DOHH2 (cell line): ENCODE measurements around the gene FMOD.

Experiments used
- H3F3A ChIP-seq: fragments of 200-600 bp; sonication (generic), shearing (Covaris generic); 2 replicates; pipeline ENCODE4 v1.6.0; 2016; ENCODE audit warnings: antibody characterized with exemption, mild to moderate bottlenecking; ENCODE audit not compliant: control insufficient read depth, insufficient read depth
- H3K27ac ChIP-seq: fragments of 200-600 bp; sonication (generic); 2 replicates; pipeline ENCODE4 v1.5.1; 2014; ENCODE audit warnings: low read depth, mild to moderate bottlenecking, low read length, moderate library complexity
- H3K27me3 ChIP-seq: fragments of 200-600 bp; sonication (generic); 2 replicates; pipeline ENCODE4 v1.6.1; 2014; ENCODE audit warnings: mild to moderate bottlenecking, low read length, mixed read lengths; ENCODE audit not compliant: control insufficient read depth
- H3K36me3 ChIP-seq: fragments of 200-600 bp; sonication (generic); 2 replicates; pipeline ENCODE4 v1.6.1; 2014; ENCODE audit warnings: mild to moderate bottlenecking, low read length, moderate library complexity, mixed read lengths; ENCODE audit not compliant: control insufficient read depth
- H3K4me1 ChIP-seq: fragments of 200-600 bp; sonication (generic); 2 replicates; pipeline ENCODE4 v1.6.1; 2014; ENCODE audit warnings: mild to moderate bottlenecking, low read length, mixed read lengths; ENCODE audit not compliant: control insufficient read depth
- H3K4me2 ChIP-seq: fragments of 200-600 bp; sonication (generic); 2 replicates; pipeline ENCODE4 v1.6.0; 2014; ENCODE audit warnings: mild to moderate bottlenecking, low read length, moderate library complexity
- H3K4me3 ChIP-seq: fragments of 200-600 bp; sonication (generic); 2 replicates; pipeline ENCODE4 v1.5.1; 2014; ENCODE audit warnings: mild to moderate bottlenecking, low read length, mixed read lengths
- H3K79me2 ChIP-seq: fragments of 200-600 bp; sonication (generic); 2 replicates; pipeline ENCODE4 v1.6.1; 2014; ENCODE audit warnings: mild to moderate bottlenecking, low read length, mixed read lengths; ENCODE audit not compliant: control insufficient read depth
- H3K9me2 ChIP-seq: fragments of 200-600 bp; sonication (generic); replicated peaks from 2 replicates; pipeline ENCODE4 v1.6.1; 2014; ENCODE audit warnings: mild to moderate bottlenecking, low read length, mixed read lengths; ENCODE audit not compliant: control insufficient read depth
- H3K9me3 ChIP-seq: fragments of 200-600 bp; sonication (generic); 2 replicates; pipeline ENCODE4 v1.6.1; 2014; ENCODE audit warnings: antibody characterized with exemption, low read length, mixed read lengths; ENCODE audit not compliant: control insufficient read depth, insufficient read depth
- H4K20me1 ChIP-seq: fragments of 200-600 bp; sonication (generic); 2 replicates; pipeline ENCODE4 v1.6.0; 2014; ENCODE audit warnings: low read depth, mild to moderate bottlenecking, antibody characterized with exemption, low read length, moderate library complexity; ENCODE audit not compliant: control insufficient read depth, insufficient read depth
- EZH2phosphoT487 ChIP-seq: fragments of 200-600 bp; sonication (generic); IDR thresholded peaks from 2 replicates; pipeline ENCODE4 v1.6.1; 2017; ENCODE audit warnings: borderline replicate concordance, mild to moderate bottlenecking, antibody characterized with exemption, low read length, moderate library complexity, mixed read lengths
- TF ChIP-seq, protein P1 (sequence below): fragments of 200-600 bp; sonication (generic); IDR thresholded peaks from one replicate; pipeline ENCODE4 v1.5.1; 2014; ENCODE audit warnings: antibody characterized with exemption, mild to moderate bottlenecking, low read depth, low read length; ENCODE audit not compliant: poor library complexity, severe bottlenecking

Gene FMOD

DNA sequence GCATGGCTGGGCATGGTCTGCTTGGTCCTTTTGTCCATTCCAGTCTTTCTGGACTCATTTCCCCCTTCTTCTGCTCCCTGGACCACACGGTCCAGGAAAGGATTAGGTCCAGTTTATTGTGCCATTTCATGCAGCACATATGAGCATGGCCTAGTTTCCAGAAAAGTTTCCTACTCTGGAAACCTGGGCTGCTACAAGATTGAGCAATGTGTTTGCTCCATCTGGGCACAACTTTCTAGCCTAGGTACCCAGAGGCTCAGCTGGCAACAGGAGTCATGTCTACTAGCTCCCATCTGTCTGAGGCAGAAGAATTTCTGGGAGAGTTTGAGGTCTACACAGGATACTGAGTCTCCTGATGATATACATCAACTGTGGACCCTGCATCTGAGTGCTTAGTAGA lies 14.8 kb downstream of the FMOD start:
- peaks cover 8% of the 10 kb centered on the region; the same call in 1 of the 2 replicates for H3F3A ChIP-seq
- no peaks in the 10 kb centered on the region for H3K79me2 ChIP-seq
- no peak overlapping the region for H3K27ac ChIP-seq
- no peaks in the 10 kb centered on the region for H3K36me3 ChIP-seq
- H4K20me1 ChIP-seq = no peaks in the 10 kb centered on the region
- no peak for TF ChIP-seq EZH2phosphoT487
- TF ChIP-seq, protein P1, sequence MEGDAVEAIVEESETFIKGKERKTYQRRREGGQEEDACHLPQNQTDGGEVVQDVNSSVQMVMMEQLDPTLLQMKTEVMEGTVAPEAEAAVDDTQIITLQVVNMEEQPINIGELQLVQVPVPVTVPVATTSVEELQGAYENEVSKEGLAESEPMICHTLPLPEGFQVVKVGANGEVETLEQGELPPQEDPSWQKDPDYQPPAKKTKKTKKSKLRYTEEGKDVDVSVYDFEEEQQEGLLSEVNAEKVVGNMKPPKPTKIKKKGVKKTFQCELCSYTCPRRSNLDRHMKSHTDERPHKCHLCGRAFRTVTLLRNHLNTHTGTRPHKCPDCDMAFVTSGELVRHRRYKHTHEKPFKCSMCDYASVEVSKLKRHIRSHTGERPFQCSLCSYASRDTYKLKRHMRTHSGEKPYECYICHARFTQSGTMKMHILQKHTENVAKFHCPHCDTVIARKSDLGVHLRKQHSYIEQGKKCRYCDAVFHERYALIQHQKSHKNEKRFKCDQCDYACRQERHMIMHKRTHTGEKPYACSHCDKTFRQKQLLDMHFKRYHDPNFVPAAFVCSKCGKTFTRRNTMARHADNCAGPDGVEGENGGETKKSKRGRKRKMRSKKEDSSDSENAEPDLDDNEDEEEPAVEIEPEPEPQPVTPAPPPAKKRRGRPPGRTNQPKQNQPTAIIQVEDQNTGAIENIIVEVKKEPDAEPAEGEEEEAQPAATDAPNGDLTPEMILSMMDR = no peak
- peaks cover 30% of the 10 kb centered on the region for H3K4me1 ChIP-seq
- H3K4me2 ChIP-seq = no peak overlapping the region
- no peak overlapping the region for H3K4me3 ChIP-seq
- no peaks in the 10 kb centered on the region for H3K9me3 ChIP-seq
- peaks cover 10% of the 10 kb centered on the region for H3K27me3 ChIP-seq
- H3K9me2 ChIP-seq = no peaks in the 10 kb centered on the region

DNA sequence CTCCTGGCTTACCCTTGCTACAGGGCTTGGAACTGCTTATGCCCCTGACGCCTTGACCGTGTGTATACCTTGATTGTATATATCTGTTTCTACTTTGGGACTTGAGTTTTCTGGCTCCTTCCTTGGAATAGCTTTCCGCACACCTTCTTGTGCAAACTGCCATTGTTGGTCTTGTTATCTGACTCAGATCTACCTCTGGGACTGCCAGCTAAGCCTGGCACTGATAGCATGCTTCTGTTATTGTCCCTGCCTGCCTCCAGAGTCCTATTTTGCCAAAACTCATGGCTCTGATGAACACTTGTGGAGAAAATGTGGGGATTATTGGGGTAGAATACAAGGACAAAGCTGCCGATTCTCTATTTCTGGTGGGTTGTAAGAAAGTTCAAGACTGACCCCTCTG lies 15.4 kb downstream of the FMOD start:
- no peak overlapping the region for H3K27ac ChIP-seq
- peaks cover 8% of the 10 kb centered on the region; the same call in 1 of the 2 replicates for H3F3A ChIP-seq
- no peak overlapping the region for H3K4me3 ChIP-seq
- peaks cover 4% of the 10 kb centered on the region for H3K27me3 ChIP-seq
- no peaks in the 10 kb centered on the region for H3K9me3 ChIP-seq
- no peaks in the 10 kb centered on the region for H4K20me1 ChIP-seq
- no peaks in the 10 kb centered on the region for H3K9me2 ChIP-seq
- no peaks in the 10 kb centered on the region for H3K36me3 ChIP-seq
- H3K79me2 ChIP-seq = no peaks in the 10 kb centered on the region
- peaks cover 30% of the 10 kb centered on the region for H3K4me1 ChIP-seq
- H3K4me2 ChIP-seq = no peak overlapping the region
- no peak for TF ChIP-seq EZH2phosphoT487
- TF ChIP-seq, protein P1 = no peak

DNA sequence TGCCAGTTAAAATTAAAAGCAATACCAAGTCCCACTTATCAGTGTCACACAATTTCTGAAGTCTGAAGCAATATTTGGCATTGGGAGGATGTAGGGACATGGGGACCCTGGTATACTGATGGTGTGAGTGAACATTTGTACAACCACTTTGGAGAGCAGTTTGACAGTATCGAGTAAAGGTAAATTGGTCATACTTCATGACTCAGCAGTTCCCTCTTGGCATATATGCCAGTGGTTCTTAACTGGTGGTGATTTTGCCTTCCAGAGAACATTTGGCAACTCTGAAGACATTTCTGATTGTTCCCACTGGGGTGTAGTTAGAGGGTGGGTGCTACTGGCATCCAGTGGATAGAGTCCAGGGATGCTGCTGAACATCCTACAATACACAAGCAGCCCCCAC lies 19.7 kb downstream of the FMOD start:
- no peaks in the 10 kb centered on the region for H3K9me3 ChIP-seq
- no peak overlapping the region for H3K27ac ChIP-seq
- H3K4me1 ChIP-seq = peaks cover 29% of the 10 kb centered on the region
- H3K27me3 ChIP-seq = no peaks in the 10 kb centered on the region
- H3K4me3 ChIP-seq = no peak overlapping the region
- H3K79me2 ChIP-seq = 0 out of 2 replicates have a peak, but pooled peaks cover 2% of the 10 kb centered on the region
- H3K4me2 ChIP-seq = no peak overlapping the region
- TF ChIP-seq, protein P1 = no peak
- TF ChIP-seq EZH2phosphoT487 = no peak
- peaks cover 22% of the 10 kb centered on the region for H3F3A ChIP-seq
- H3K36me3 ChIP-seq = no peaks in the 10 kb centered on the region
- no peaks in the 10 kb centered on the region for H3K9me2 ChIP-seq
- H4K20me1 ChIP-seq = no peaks in the 10 kb centered on the region
